Melanocyte of skin (primary cell): ENCODE results near the gene MEIKIN. TPM values are rescaled to one million over a fixed set of nuclear protein-coding genes. Genes with fewer than 3 reads are reported as not detected.

ENCODE experiments used
- total RNA-seq, 2 donors: library from RNA; depleted of rRNA; stranded (reverse); fragments of >200 nt; gene quantifications; 2 replicates each; pipeline ENCODE4 v1.2.3, GENCODE V29; 2012

MEIKIN gene, protein sequence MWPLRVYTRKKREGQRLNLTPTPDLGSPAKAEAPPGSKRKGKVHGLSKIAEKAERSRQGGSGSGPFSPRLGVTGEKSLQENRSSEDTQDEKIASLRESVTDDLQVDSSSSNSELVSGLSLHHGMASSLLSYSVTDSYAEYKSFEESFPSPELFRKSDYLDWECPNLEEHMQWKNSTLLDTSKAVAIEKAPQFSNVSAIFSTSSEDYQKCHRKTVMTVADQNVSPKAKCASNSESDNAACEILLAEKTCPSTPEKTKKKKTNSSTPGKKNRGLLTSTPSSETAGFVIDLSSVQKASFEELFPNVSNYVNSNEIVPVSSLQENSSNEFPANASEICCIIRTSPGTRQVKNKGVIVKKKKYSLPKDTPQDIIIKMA
- total RNA-seq, result not detected

DNA sequence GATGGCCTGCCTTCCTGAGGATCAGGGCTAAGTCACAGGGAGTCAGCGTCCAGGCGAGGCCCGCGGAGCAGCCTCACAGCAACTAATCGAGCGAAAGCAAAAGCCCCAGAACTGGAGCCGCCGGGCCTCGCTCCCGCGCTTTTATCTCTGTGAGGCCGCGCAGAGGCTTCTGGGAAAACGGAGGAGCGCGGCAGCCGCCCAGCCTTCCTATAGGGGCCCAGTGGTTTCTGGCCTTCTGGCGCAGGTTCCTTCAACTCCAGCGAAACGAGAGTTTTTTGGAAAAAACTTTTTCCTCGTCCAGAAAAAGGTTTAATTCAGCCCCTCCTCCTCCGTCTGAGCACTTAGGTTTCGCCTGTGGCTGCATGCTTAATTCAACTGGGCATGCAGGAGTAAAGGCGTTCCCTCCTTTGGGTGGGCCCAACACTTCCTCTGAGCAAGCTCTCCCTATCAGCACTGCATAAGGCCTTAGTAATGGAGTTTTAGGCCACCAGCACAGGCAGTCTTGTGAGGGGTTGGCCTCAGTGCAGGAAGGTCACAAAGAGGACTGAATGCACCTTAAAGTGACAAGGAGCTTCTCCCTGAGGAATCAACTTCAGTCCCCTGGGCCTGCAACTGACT is at the start of gene MEIKIN:
Gene MEIKIN (minus strand): TSS at position 113 of the 618 bp plus-strand sequence. CDS start 158 bp downstream, outside the sequence.

DNA sequence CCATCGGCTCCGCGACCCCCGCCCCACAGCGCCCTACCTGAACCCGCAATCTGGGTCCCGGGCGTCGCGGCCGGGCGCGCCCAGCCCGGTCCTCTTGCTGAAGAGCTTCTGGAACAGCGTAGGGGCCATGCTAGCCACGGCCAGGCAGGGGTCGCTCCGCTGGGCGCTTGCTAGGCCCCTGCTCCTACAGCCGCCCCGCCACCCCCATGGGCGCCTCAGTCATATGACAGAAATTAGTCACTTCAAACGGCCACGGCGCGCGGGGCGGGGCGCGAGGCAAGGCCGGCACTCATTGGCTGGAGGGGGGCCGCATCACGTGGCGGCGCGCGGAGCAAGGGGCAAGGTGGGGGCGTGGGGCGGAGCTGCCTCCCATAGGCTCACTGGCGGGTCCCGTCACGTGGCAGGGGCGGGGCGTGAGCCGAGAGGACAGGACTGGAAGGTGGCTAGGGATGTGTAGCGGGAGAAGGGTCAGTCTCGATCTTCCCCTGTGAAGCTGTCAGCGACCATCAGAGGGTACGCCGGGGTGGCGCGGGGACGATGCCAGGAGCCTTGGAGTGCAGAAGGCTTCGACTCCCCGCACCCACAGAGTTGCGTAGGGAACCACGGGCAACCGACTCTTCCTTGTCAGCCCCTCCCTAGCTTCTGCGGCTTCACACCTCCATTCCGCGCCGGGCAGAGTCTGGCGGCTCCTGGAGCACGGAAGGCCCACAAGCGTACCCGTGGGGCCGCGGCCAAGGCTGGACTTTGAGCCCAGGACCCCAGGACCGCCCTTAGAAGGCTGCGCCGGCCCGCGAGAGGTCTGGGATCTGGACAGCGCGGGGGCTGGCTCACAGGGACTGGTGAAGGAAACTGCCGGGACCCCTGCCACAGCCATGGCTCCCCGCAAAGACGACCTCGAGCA is 148.4 kb downstream of the MEIKIN start, which contains the start of gene FNIP1:
Gene FNIP1 (minus strand): TSS at position 225 of the 901 bp plus-strand sequence. CDS start 96 bp downstream, at position 129.

Other genes starting within 250 kb of the MEIKIN start
- 10 to 100 TPM; 45.3 to 63.7 TPM for gene FNIP1, start 148.6 kb downstream of the MEIKIN start, total RNA-seq
- gene ACSL6, start 66.0 kb upstream of the MEIKIN start, total RNA-seq, result 1 to 10 TPM in 1 of 2 donors, under 1 TPM in 1; under 0.01 to 1.0 TPM
- gene IL3, start 115.0 kb upstream of the MEIKIN start, total RNA-seq, result not detected
- not detected for gene CSF2, start 128.1 kb upstream of the MEIKIN start, total RNA-seq